ENCODE measurements around the gene C16orf87. TPM values are rescaled to one million over a fixed set of nuclear protein-coding genes. Genes with fewer than 3 reads are reported as not detected.

C16orf87 gene
- total RNA-seq, 2 donors from 2014 or later = 12.4 to 20.3 TPM

GRCh38 chr16:46832757-46833459 is 1.9 kb upstream of the C16orf87 start:
- Mint-ChIP-seq H3K4me3 (no peak overlapping the region), H3K36me3 (ENCODE audit: low read depth) (peaks cover 4% of the 10 kb centered on the region), H3K27ac (peak overlapping the region; percentile 34), H3K27me3 (no peaks in the 10 kb centered on the region), H3K4me1 (peaks cover 15% of the 10 kb centered on the region)
- ATAC-seq = no peak
- DNase-seq = no peak
- no peaks in the 10 kb centered on the region for H3K9me3 ChIP-seq (ENCODE audit: control insufficient read depth, low read length, poor library complexity, severe bottlenecking)

- peak overlapping the region; percentile 99 for H3K4me3 Mint-ChIP-seq
- no peaks in the 10 kb centered on the region for H3K9me3 ChIP-seq (ENCODE audit: control insufficient read depth, low read length, poor library complexity, severe bottlenecking)
- ATAC-seq (peak; percentile 15), DNase-seq (peak; percentile 22 to 45 (median 36))
- H3K4me1 Mint-ChIP-seq = peaks cover 17% of the 10 kb centered on the region
- H3K27me3 Mint-ChIP-seq = no peaks in the 10 kb centered on the region
- H3K36me3 Mint-ChIP-seq (ENCODE audit: low read depth) = peaks cover 4% of the 10 kb centered on the region
- peak overlapping the region; percentile 98 for H3K27ac Mint-ChIP-seq
Observed at GRCh38 chr16:46830417-46830901, 521 bp downstream of the C16orf87 start.

GRCh38 chr16:46828943-46829342 is 2.0 kb downstream of the C16orf87 start:
- H3K9me3 ChIP-seq (ENCODE audit: control insufficient read depth, low read length, poor library complexity, severe bottlenecking) = no peaks in the 10 kb centered on the region
- no peaks in the 10 kb centered on the region for H3K27me3 Mint-ChIP-seq
- no peak for ATAC-seq
- peak overlapping the region; percentile 98 for H3K27ac Mint-ChIP-seq
- H3K4me1 Mint-ChIP-seq = peaks cover 21% of the 10 kb centered on the region
- H3K4me3 Mint-ChIP-seq = peak overlapping the region; percentile 55
- H3K36me3 Mint-ChIP-seq (ENCODE audit: low read depth) = peaks cover 4% of the 10 kb centered on the region
- no peak for DNase-seq

GRCh38 chr16:46828292-46828691 is 2.7 kb downstream of the C16orf87 start:
- DNase-seq = no peak
- H3K27me3 Mint-ChIP-seq = no peaks in the 10 kb centered on the region
- H3K4me3 Mint-ChIP-seq = no peak overlapping the region
- peaks cover 24% of the 10 kb centered on the region for H3K4me1 Mint-ChIP-seq
- peaks cover 6% of the 10 kb centered on the region for H3K36me3 Mint-ChIP-seq (ENCODE audit: low read depth)
- ATAC-seq = no peak
- H3K9me3 ChIP-seq (ENCODE audit: control insufficient read depth, low read length, poor library complexity, severe bottlenecking) = no peaks in the 10 kb centered on the region
- peak overlapping the region; percentile 98 for H3K27ac Mint-ChIP-seq

GRCh38 chr16:46826631-46827030 is 4.3 kb downstream of the C16orf87 start:
- H3K4me3 Mint-ChIP-seq = peak overlapping the region; percentile 7
- H3K27ac Mint-ChIP-seq = peak overlapping the region; percentile 84
- DNase-seq (no peak), ATAC-seq (no peak)
- no peaks in the 10 kb centered on the region for H3K9me3 ChIP-seq (ENCODE audit: control insufficient read depth, low read length, poor library complexity, severe bottlenecking)
- H3K36me3 Mint-ChIP-seq (ENCODE audit: low read depth) = peaks cover 6% of the 10 kb centered on the region
- H3K27me3 Mint-ChIP-seq = no peaks in the 10 kb centered on the region
- H3K4me1 Mint-ChIP-seq = peaks cover 24% of the 10 kb centered on the region

GRCh38 chr16:46822270-46822669 is 8.7 kb downstream of the C16orf87 start:
- ATAC-seq (no peak), DNase-seq (no peak)
- no peaks in the 10 kb centered on the region for H3K27me3 Mint-ChIP-seq
- H3K9me3 ChIP-seq (ENCODE audit: control insufficient read depth, low read length, poor library complexity, severe bottlenecking) = no peaks in the 10 kb centered on the region
- peaks cover 14% of the 10 kb centered on the region for H3K4me1 Mint-ChIP-seq
- H3K4me3 Mint-ChIP-seq = no peak overlapping the region
- H3K27ac Mint-ChIP-seq = no peak overlapping the region
- peaks cover 2% of the 10 kb centered on the region for H3K36me3 Mint-ChIP-seq (ENCODE audit: low read depth)

GRCh38 chr16:46817961-46818360 is 13.0 kb downstream of the C16orf87 start:
- Mint-ChIP-seq H3K4me1 (peaks cover 23% of the 10 kb centered on the region), H3K27ac (no peak overlapping the region), H3K27me3 (no peaks in the 10 kb centered on the region), H3K4me3 (no peak overlapping the region), H3K36me3 (ENCODE audit: low read depth) (peaks cover 6% of the 10 kb centered on the region)
- DNase-seq (no peak), ATAC-seq (no peak)
- H3K9me3 ChIP-seq (ENCODE audit: control insufficient read depth, low read length, poor library complexity, severe bottlenecking) = no peaks in the 10 kb centered on the region

- peaks cover 10% of the 10 kb centered on the region for H3K36me3 Mint-ChIP-seq (ENCODE audit: low read depth)
- ATAC-seq = no peak
- no peak overlapping the region for H3K4me3 Mint-ChIP-seq
- H3K27me3 Mint-ChIP-seq = no peaks in the 10 kb centered on the region
- no peaks in the 10 kb centered on the region for H3K9me3 ChIP-seq (ENCODE audit: control insufficient read depth, low read length, poor library complexity, severe bottlenecking)
- no peak overlapping the region for H3K27ac Mint-ChIP-seq
- H3K4me1 Mint-ChIP-seq = peaks cover 30% of the 10 kb centered on the region
- DNase-seq = no peak
Observed at GRCh38 chr16:46814790-46815189, 16.2 kb downstream of the C16orf87 start.

GRCh38 chr16:46813611-46814010 is 17.4 kb downstream of the C16orf87 start:
- DNase-seq = no peak
- Mint-ChIP-seq H3K27me3 (no peaks in the 10 kb centered on the region), H3K4me3 (no peak overlapping the region), H3K27ac (no peak overlapping the region), H3K36me3 (ENCODE audit: low read depth) (peaks cover 10% of the 10 kb centered on the region), H3K4me1 (peaks cover 27% of the 10 kb centered on the region)
- H3K9me3 ChIP-seq (ENCODE audit: control insufficient read depth, low read length, poor library complexity, severe bottlenecking) = no peaks in the 10 kb centered on the region
- no peak for ATAC-seq

GRCh38 chr16:46812781-46813540 is 18.0 kb downstream of the C16orf87 start:
- peaks cover 10% of the 10 kb centered on the region for H3K36me3 Mint-ChIP-seq (ENCODE audit: low read depth)
- H3K27me3 Mint-ChIP-seq = no peaks in the 10 kb centered on the region
- ATAC-seq = no peak
- peak overlapping the region; percentile 39 for H3K27ac Mint-ChIP-seq
- no peak for DNase-seq
- H3K9me3 ChIP-seq (ENCODE audit: control insufficient read depth, low read length, poor library complexity, severe bottlenecking) = no peaks in the 10 kb centered on the region
- H3K4me1 Mint-ChIP-seq = peaks cover 28% of the 10 kb centered on the region
- no peak overlapping the region for H3K4me3 Mint-ChIP-seq

- peaks cover 12% of the 10 kb centered on the region for H3K36me3 Mint-ChIP-seq (ENCODE audit: low read depth)
- no peak overlapping the region for H3K4me3 Mint-ChIP-seq
- no peak for ATAC-seq
- no peaks in the 10 kb centered on the region for H3K9me3 ChIP-seq (ENCODE audit: control insufficient read depth, low read length, poor library complexity, severe bottlenecking)
- DNase-seq = no peak
- no peak overlapping the region for H3K27ac Mint-ChIP-seq
- peaks cover 30% of the 10 kb centered on the region for H3K4me1 Mint-ChIP-seq
- no peaks in the 10 kb centered on the region for H3K27me3 Mint-ChIP-seq
Observed at GRCh38 chr16:46811682-46812081, 19.3 kb downstream of the C16orf87 start.

GRCh38 chr16:46808997-46809396 is 22.0 kb downstream of the C16orf87 start:
- no peak for DNase-seq
- Mint-ChIP-seq H3K36me3 (ENCODE audit: low read depth) (peaks cover 12% of the 10 kb centered on the region), H3K4me1 (peaks cover 18% of the 10 kb centered on the region), H3K27me3 (no peaks in the 10 kb centered on the region), H3K4me3 (no peak overlapping the region), H3K27ac (no peak overlapping the region)
- no peaks in the 10 kb centered on the region for H3K9me3 ChIP-seq (ENCODE audit: control insufficient read depth, low read length, poor library complexity, severe bottlenecking)
- no peak for ATAC-seq

- H3K9me3 ChIP-seq (ENCODE audit: control insufficient read depth, low read length, poor library complexity, severe bottlenecking) = no peaks in the 10 kb centered on the region
- H3K4me1 Mint-ChIP-seq = peaks cover 17% of the 10 kb centered on the region
- no peak for ATAC-seq
- peaks cover 10% of the 10 kb centered on the region for H3K36me3 Mint-ChIP-seq (ENCODE audit: low read depth)
- DNase-seq = no peak
- no peak overlapping the region for H3K4me3 Mint-ChIP-seq
- no peak overlapping the region for H3K27ac Mint-ChIP-seq
- no peaks in the 10 kb centered on the region for H3K27me3 Mint-ChIP-seq
Observed at GRCh38 chr16:46807336-46807735, 23.6 kb downstream of the C16orf87 start.
